Esophagus squamous epithelium (tissue), 4 donors: ENCODE measurements around the gene PLD2.

Experiments
- CTCF ChIP-seq, 6 experiments: fragments of 450-650 bp in 4 of 6; fragments of 200-600 bp in 2 of 6; sonication (generic) in 2 of 6; IDR thresholded peaks; one replicate each; pipeline ENCODE4 v1.5.1; 2016 to 2019; ENCODE audit warnings: antibody characterized with exemption in 6 of 6, mild to moderate bottlenecking in 4 of 6, moderate library complexity in 4 of 6
- POLR2A ChIP-seq, 4 donors: fragments of 450-650 bp; IDR thresholded peaks; one replicate each; pipeline ENCODE4 v1.6.1; 2017; ENCODE audit warnings: antibody characterized with exemption in 4 of 4, mild to moderate bottlenecking in 4 of 4, moderate library complexity in 3 of 4

GRCh38 chr17:4796552-4796920 lies 10.4 kb upstream of the PLD2 start:
- TF ChIP-seq CTCF (IDR thresholded peaks at IDR 0.05) = no peak
- no peak for TF ChIP-seq POLR2A (IDR thresholded peaks at IDR 0.05)
